Measurements from ENCODE around the gene TNFRSF1A.

Gene TNFRSF1A

DNA sequence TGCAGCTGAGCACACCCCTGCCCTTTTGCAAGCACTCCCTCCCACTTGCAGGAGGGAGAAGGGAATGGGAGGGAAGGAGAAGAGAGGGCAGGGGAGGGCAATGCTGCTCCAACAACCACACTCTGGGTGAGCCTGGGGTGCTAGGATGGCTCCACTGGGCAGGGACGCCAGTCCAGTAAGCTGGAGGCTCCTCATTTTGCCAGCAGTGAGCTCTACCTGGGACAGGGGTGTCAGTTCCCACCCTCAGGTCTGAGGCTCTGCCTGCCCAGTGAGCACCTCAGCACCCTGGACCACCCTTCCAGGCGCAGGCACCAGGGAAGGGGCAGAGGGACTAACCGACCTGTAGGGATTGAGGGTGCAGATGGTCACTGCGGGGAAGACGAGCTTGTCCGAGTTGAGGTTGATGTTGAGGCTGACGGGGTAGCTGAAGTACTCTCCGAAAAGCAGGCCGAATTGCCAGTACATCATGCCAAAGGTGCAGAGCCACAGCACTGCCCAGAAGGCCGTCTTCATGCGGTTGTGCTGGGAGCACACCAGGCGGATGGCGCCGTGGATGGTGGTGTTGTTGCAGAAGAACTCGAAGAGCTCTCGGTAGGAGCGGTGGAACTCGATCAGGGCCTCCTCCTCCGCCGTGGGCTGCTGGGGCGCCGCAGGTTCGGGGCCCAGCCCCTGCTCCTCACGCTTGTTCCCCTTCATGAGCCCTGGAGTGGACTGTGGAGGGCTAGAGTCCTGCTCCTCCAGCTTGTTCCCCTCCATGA lies 32.3 kb upstream of the TNFRSF1A start:
- no peak for DNase-seq

DNA sequence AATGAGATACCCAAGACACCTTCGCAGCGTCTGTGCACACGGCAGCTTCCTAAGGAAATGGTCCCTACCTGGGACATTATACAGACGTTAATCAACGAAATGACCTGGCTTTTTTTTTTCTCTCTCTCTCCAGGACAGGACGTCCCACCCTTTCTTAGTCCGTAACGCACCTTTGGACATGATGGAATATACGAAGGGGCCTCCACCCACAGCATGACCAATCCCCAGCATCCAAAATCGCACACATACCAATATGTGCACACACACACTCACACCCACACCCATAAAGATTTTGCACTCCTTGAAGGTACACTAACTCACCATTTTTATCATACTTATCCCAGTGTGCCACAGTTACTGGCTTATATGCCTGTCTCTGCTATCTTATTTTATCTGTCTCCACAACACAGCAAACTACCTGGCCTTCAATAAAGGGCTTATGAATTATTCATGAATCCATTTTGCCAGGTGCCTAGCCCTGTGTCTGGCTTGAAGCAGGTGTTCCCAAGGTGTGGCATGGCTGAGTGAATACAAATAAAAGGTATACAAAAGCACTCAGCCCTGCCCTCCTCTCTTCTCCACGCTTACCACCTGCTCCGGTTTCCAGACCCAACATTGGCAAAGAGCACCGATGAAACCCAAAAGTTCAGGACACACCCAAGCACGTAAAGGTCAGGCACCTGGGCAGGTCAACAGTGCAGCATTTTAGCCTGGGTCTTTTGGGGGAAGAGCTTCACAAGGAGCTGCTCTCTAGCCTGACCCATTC lies 31.3 kb upstream of the TNFRSF1A start:
- no peak for DNase-seq

DNA sequence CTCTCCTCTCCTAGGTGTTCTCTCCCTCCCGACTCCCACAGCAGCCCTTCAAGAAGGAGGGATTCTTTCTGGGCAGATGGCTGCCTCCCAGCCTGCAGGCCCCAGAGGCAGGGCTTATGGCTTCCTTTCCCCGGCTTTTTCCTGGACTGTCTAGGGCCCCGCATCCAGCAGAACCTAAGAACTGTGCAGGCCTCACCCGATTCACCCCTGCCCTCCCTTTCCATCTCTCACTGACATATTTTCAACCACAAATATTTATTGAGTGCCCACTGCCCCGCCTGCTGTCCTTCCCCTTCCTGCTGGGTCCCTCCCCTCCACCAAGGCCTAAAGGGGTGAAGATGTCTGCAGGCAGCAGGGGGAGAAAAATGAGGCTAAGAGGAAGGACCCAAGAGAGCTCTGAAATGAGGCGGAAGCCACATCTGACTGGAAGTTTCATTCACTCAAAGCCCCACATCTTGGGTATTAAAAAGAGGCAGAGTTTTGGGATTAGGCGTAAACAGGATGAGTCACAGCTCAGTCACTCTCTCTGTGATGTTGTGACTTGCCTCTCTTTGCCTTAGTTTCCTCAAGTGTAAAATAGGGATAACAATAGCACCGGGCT lies 30.6 kb upstream of the TNFRSF1A start:
- DNase-seq = peak in 1 of 5 donors; percentile 42

DNA sequence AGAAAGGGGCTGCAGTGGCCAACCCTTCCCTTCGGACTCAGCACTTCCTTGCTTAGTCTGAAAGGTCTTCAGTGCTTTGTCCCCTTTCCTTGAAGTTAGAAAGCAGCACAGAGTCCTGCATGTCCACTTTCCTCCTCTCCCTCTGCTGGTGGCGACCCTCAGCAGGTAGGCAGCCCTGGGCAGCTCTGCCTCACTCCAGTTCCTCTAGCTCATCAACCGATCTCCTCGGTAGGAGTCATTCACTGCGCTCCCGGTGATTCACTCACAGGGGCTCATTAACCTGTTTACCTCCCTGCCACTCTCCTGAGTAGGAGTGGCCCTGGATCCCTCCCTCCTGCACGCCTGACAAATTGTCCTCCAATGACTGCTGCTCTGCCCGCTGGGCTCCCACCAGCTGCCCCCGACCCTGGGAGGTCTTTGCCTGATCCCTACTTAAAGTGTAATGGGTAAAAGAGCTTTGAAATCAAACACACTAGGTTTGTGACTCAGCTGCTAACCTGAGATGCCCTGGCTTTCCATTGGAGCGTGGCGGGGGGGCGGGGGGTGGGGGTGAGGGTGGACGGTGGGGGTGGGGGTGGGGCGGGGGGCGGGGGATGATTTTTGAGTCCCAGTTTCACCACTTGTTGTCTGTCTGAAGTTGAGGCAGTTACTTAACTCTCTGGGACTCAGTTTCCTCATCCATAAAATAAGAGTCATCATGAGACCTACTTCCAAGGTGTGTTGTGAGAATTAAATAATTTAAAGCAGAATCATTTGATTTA lies 29.3 kb upstream of the TNFRSF1A start:
- no peak for DNase-seq

DNA sequence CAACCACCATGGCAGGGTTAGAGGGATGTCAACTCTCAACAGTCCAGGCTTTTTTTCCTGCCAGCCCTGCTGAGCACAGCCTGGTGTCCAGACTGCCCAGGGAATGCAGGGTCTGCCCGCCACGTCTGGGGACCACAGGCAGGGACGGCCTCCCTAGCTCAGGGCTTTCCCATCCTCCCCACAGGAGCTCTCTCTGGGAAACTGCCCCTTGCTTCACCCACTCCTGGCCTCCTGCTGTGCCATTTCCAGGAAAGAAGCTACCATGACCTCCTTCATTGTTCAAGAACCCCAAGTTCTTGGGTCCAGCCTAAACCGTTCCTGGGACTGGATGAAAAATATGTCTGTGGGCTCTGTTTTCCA lies 28.7 kb upstream of the TNFRSF1A start:
- no peak for DNase-seq

DNA sequence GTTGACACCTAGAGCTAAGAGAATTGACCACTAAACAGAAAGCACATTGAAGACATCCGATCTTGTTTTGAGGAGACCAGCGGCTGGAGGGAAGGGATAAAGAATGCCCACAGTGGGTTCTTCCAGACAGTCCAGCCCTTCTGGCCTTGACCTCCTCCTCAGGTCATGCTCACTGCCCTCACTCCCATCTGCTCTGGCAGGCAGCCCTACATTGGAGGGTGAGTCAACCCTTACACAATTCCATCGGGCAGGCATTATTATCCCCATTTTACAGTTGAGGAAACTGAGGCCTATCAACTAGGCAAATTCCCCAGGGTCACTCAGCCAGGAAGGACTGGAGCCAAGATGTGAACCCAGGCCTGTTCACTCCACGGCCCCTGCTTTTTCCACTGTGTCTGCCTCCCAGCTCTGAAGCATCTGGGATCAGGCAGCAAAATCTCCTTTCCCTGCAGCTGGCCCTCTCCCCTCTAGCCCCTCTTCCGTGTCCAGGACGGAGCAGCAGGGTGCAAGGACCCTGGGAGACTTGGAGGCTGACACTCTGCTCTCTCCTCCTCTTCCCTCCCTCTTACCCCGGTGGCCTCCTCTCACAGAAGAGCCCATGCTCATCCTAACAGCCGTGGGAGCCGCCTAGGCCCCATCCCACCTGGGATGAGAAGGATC lies 28.2 kb upstream of the TNFRSF1A start:
- DNase-seq = no peak

DNA sequence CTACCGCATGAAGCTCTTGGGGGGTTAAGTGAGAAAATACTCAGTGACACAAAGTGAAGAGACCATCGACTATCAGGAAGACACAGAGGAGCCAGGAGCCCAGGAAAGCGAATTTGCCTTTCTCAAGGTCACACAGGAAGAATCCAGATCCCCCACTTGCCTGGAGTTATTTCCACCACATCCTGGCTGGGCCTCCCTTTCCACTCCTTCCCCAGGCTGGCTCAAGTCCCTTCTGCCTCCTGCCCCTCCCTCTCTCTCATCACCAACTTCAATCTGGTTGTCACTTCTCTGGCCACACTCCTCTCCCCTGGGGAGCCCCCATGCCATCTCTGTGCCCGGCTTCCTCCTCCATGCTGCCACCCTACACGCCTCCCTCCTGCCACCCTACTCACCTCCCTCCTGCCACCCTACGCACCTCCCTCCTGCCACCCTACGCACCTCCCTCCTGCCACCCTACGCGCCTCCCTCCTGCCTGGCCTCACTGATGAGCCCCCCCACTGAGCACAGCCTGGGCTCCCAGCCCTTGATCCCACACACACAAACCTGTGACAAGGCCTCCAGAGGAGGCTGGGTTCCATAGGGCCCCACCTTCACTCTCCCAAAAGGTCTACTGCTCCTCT lies 27.1 kb upstream of the TNFRSF1A start:
- DNase-seq = no peak

DNA sequence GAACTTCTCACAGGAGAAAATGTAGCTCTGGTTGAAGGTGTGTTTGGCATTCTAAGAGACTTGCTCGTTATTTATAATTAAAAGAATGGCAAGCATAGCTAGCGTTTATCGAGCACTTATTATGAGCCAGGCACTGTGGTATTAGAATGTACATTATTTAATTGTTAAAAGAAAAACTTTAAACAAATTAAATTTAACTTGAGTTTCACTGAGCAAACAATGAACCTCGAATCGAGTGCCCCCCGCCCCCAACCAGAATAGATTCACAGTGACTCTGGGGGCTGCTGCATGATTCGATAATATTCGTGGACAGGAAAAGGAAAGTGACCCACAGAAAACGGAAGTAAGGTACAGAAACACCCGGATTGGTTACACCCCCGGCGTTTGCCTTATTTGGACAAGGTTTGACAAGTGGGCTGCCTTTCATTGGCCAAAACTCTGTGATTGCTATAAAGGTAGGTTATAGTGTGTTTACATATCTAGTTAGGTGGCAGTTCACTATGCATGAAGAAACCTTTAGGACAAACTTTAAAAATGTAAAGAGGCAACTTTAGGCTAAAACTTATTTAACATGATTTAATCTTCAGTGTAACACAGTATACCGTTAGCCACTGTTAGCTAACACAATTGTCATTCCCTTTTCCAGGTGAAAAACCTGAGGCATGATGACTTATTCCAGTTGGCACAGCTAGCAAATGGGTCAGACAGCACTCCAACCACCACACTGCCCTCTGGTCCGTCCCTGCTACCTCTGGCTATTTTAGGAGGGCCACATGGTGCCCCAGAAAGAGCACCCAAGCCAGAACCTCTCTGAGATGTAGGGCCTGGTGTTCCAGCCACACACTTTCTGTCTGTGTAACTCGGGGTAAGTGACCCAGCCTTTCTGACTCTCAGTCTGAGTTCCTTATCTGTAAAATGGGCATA lies 26.4 kb upstream of the TNFRSF1A start:
- DNase-seq = peak in 1 of 5 donors; percentile 27

DNA sequence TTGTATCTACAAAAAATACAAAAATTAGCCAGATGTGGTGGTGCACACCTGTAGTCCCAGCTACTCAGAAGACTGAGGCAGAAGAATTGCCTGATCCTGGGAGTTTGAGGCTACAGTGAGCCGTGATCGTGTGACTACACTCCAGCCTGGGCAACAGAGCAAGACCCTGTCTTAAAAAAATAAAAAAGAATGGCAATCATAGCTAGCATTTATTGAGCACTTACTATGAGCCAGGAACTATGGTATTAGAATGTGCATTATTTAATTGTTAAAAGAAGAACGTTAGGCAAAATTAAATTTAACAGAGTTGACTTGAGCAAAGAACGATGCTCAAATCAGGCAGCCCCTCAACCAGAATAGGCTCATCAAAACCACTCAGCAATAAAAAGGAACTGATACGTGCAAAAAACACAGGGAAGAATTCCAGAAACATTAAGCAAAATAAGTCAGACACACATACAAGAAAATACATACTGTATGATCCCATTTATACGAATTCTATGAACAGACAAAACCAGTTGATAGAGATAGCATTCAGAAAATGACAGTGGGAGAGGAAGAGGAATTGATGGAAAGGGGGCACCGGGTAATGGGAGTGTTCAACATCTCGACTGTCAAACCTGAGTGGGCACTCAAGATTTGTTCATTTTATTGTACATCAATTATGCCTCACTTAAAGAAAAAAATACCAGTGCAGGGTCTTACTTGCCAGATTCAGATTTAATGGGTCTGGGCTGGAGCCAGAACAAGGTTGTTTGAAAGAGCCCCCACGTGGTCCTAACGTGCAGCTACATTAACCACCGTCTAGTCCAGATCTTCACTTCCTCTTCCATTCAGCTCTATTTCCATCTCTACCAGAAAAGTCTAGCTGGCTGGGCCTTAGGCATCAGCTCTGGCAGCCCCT lies 25.4 kb upstream of the TNFRSF1A start:
- peak in 2 of 5 donors; percentile 27 to 58 for DNase-seq

DNA sequence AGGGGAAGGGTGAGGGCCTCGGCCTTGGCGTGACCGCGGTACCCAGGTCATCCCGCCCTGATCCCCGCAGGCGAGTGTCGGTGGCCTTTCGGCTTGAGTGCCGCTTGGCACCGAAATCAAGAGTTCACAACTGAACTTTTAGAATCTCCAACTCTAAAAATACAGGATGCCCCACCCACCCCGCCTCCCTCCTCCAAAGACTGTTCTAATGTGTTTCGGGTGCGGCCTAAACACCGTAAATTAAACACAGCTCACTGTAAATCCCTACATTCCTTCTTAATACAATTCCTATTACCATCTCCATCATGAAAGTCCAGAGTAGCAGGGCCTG lies 22.1 kb upstream of the TNFRSF1A start:
- peak in 1 of 5 donors; percentile 26 for DNase-seq

DNA sequence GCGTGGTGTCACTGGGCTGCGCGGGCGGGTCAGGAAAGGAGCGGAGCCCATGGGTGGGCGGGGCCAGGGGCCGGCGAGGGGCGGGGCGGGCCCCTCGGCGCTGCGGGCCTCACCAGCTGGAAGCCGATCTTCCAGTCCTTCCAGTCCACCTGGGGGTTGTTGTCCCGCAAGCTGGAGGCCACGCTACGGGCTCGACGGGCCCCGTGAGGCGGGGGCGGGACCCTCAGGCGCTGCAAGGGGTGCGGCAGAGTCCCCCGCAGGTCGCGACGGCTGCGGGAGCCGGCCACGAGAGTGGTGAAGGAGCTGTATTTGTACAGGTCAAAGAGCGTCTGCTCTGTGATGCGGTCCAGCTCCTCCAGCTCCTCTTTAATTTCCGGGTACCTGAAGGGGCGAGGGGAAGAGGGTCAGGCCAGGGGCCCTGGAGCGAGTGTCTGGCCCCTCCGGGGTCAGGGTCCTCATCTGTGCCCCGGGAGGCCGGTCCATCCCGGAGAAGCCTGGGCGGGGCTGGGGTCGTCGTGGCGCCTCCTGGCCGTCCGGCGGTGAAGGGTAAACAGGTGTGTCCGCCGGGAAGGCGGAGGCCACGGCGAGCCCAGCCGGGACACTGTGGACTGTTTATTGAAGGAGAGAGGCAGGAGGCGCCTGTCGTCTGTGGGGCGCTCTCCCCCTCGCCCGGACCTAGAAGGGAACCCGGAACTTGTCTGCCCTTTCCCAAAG lies 21.6 kb upstream of the TNFRSF1A start:
- DNase-seq = peak; percentile 53 to 73 (median 59)

DNA sequence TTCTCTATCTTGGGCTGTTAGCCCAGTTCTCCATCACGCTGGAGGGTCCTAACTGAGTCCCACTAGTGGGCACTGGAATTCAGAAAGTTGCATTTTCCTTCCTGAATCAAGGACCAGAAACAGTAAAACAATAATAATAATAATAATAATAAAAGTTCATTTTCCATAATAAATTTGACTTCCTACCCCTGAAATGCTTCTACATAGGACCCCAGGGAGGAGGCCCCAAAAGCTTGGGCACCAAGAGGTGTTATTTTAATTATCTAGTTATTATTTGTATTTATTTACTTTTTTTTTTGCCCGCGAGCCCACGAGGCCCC lies 21.1 kb upstream of the TNFRSF1A start:
- DNase-seq = no peak

DNA sequence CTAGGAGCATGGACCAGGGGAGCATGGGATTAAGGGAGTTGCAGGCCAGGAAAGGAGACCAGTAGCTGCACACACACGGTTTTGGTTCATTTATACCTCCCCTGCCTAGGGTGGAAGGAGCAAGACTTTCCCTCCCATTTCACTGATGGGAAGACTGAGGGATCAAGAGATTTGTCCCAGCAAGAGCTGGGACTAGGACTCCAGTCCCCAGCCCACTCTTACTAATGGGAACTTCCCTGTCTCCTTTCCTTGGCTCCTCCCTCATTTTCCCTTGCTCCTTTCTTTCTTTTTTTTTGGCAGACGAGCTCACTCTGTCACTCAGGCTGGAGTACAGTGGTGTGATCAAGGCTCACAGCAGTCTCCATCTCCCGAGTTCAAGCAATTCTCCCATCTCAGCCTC lies 20.5 kb upstream of the TNFRSF1A start:
- DNase-seq = no peak

DNA sequence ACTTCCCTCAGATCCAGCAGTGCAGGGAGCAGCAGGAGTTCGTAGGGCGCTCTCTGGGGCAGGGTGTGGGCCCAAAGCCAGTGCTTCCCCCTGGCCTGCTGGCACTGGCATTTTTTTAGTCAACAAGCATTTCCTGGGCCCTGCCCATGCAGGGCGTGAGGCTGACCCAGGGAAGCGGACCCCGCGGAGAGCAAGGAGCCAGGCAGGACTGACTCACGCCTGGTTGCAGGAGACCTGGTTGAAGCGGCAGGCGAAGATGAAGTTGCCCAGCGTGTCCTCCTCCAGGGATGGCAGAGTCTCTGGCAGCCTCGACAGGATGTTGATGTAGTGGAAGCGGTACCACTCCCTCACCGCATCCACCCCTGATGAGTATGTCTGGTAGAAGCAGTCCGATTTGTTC lies 20.0 kb upstream of the TNFRSF1A start:
- DNase-seq = peak in 1 of 5 donors; percentile 39

DNA sequence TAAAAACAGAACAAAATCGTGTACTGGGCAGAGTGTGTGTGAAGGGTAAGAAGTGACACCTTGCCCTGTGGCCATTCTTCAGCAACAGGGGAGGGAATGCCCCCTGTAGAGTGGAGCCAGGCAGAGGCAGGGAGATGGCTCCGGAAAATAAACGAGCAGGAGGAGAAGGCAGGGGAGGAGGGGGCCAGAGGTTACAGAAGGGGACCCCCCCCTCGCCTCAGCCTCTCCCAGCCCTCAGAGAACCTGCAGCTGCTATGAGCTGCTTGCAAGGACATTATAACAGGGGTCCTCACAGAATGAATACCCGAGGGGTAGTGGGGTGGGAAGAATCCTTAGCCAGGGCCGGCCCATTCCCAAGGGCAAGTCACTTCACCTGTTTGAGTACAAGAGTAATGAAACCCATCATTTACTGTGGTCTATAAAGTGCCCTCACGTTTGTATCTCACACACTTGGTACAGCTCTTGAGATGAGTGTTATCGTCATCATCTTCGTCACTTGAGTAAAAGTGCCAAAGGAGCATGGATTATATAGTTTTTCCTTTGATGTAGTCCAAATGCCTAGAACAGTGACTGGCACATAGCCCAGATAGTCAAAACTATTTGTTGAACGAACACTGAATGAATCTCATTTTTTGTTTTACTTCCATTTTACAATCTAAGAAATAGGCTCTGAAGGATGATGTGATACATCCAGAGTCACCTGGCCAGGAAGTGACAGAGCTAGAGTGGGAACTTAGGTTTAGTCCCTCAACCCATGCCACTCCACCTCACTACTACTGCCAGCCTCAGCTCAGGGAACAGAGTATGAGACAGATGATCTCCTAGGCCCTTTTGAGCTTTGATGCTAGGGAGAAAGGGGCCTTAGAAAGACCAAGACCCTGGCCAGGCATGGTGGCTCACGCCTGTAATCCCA lies 19.0 kb upstream of the TNFRSF1A start:
- DNase-seq = no peak

DNA sequence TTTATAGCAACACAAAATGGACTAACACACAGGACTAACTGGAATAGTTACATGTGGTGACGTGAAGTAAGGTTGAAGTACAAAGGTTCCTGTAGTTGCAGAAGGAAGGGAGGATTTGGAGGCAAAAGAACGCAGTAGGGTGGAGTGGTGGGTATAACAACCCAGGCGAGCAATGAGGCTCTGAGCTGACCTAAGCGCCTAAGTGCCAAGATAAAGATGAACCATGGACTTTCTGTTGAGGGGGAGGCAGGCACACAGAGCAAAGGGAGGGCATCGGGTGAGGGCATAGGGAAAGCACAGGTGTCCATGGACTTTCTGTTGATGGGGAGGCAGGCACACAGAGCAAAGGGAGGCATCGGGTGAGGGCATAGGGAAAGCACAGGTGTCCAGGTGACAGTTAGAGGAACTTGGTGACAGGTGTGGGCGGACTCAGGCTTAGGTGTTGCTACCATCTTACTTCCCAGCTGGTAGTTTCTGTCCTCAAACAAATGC lies 18.2 kb upstream of the TNFRSF1A start:
- no peak for DNase-seq

DNA sequence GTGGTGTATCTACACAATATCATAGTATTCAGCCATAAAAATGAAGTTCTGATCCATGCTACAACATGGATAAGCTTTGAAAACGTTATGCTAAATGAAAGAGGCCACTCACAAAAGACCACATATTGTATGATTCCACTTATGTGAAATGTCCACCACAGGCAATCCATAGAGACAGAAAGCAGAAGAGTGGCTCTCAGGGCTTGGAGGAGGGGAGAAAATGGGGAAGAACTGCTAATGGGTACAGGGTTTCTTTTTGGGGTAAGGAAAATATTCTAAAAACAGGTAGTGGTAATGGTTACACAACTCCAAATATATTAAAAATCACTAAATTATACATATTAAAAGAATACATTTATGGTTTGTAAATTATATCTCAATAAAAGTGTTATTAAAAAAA lies 17.0 kb upstream of the TNFRSF1A start:
- DNase-seq = no peak

DNA sequence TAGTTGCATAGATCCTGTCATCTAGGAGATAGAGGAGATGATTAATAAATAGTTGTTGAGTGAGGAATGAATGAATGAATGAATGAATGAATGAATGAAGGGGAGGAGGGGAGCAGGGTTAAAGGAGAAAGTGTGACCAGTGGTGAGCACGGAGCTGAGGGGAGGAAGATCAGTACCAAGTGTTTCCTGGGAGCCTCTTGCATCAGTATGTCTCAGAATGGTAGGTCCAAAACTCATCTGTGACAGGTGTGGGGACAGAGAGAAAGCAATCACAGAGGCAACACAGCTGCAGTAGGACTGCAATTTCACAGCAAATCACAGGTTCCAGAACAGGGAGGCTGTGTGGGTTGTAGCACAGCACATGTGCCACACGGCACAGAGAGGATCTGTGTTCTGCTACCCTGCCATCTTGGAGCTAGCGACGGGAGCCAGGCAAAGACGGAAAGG lies 14.5 kb upstream of the TNFRSF1A start:
- no peak for DNase-seq

All from T-helper 1 cell (primary cell).